ENCODE data around the gene GOLGA1.
A peak's percentile ranks its signal among the peaks of the same experiment; 100 is the strongest.
"Not testable (repeated sequence)": the region's sequence is repeated elsewhere in the genome, so short reads cannot be mapped to it uniquely, and the experiment has no call there.

The GOLGA1 gene, protein sequence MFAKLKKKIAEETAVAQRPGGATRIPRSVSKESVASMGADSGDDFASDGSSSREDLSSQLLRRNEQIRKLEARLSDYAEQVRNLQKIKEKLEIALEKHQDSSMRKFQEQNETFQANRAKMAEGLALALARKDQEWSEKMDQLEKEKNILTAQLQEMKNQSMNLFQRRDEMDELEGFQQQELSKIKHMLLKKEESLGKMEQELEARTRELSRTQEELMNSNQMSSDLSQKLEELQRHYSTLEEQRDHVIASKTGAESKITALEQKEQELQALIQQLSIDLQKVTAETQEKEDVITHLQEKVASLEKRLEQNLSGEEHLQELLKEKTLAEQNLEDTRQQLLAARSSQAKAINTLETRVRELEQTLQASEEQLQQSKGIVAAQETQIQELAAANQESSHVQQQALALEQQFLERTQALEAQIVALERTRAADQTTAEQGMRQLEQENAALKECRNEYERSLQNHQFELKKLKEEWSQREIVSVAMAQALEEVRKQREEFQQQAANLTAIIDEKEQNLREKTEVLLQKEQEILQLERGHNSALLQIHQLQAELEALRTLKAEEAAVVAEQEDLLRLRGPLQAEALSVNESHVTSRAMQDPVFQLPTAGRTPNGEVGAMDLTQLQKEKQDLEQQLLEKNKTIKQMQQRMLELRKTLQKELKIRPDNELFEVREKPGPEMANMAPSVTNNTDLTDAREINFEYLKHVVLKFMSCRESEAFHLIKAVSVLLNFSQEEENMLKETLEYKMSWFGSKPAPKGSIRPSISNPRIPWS

DNA sequence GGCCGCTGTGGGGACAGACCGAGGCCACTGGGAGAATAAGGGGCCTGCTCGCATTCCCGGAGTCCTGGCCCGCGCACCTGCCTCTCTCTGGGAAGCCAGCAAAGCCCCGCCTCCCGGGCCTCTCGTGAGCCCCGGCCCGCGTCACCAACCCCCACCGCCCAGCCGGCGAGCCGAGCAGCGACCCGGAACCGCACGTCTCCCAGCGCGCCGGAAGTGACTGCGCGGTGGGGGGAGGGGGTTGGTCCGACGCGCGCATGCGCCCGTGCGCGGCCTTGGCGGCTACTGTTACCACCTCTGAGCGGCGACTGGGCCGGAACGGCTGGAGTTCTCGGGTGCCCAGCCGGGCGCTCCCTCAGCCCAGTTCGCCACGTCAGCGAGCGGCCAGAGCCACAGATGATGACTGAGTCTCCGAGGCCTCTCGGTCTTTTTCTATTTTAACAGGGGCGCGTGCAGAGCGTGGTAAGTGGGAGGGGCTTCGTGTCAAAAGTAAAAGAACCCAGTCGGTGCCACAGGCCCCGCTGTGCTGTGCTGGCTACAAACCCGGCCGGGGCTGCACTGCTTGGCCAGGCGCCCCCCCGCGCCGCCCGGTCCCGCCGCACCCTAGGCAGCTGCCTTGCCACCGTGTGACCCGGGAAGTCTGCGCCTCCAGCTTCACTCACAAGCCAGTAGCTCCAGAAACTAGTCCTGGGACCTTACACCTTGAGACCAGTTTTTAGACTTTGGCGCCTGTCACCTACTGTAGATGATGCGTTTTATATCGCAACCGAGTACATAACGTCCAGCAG is at the start of gene GOLGA1:
GOLGA1 (minus strand) TSS at position 190 of the 785 bp plus-strand sequence. CDS start 2,372 bp downstream, outside the sequence.
- peak; percentile 97 for DNase-seq (ENCODE audit: low spot score)

DNA sequence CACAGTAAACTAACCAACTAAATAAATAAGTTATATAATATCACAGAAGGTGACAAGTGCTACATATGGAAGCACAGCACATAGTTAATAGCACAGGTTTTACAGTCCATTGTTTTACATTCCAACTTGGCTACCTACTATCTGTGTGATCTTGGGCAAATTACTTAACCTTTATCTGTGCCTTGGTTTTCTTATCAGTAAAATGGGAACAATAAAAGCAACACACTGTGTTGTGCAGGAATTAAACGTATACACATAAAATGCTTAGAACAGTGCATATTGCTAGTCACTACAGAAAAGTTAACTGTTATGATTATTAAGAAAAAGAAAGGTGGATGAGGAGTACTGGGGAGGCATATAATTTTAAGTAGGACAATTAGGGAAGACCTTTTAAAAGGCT is 42.8 kb upstream of the GOLGA1 start:
- no peak for DNase-seq (ENCODE audit: low spot score)

DNA sequence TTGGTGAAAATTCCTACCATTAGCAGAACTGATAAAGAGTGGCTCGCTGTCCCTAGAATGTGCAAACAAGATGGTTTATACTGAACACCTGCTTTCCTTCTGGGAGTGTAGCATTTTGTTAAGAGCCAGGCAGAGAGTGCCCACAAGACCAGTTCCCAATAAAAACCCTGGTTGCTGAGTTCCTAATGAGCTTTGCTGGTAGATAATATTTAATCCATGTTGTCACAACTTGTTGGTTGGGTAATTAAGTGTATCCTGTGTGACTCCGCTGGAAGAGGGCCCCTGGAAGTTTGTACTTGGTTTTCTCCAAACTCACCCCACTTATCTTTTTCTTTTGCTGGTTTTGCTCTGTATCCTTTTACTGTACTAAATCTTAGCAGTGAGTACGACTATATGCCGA is 39.5 kb upstream of the GOLGA1 start:
- DNase-seq (ENCODE audit: low spot score): no peak

DNA sequence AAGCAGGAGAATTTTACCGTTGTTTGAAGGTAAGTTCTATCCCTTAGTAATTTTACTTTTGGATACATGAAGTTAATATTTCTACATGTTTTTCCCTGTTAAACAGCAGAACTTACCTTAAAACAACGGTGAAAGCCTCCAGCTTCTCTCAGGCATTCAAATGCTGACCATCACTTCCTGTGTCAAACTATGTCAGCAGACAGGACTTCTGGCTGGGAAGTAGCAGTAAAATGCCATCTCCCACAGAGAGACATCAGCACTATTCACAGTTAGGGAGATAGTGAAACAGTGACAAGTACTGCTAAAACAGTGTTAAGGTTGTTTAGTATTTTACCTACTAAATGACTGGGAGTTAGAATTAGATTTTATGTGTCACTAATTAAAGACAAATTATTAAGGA is 34.2 kb upstream of the GOLGA1 start:
- DNase-seq (ENCODE audit: low spot score): no peak

DNA sequence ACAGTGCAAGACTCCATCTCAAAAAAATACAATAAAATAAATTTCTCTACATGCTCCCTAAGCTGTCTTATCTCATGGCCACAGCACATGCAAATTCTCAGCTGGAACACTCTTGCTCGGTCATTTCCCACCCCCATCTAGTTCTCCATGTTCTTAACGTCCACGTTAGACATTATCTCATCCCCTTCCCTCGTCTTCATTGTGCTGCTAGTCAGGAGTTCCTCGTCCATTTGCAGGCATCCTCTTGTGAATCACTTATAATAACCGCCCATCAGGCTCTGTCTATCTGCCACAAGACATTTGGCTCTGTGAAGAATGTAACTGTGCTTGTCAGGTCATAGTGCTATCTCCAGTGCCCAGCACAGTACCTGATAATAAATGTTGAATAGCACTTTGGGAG is 32.9 kb upstream of the GOLGA1 start:
- DNase-seq (ENCODE audit: low spot score): no peak

DNA sequence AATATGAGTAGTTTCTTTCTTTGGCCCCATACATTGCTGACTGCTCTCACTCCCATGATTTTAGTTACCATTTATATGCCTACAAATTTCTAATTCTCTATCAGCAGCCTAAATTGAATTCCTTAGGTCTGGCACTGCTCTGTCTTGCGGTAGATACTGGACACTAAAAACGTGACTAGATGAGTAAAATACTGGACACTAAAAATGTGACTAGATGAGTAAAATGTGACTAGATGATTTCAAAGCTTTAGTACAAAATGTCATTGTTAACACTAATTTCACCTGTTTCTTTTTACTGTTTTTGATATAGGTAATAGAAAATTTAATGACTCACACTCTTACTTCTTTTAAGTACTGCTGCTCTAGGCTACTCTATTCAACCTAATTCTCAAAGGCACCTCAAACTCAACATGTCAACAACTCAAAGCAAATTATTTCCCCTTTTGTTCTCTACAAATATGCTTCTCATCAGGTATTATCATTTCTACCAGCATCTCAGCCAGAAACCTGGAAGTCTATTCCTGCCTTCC is 31.4 kb upstream of the GOLGA1 start:
- DNase-seq (ENCODE audit: low spot score): no peak

DNA sequence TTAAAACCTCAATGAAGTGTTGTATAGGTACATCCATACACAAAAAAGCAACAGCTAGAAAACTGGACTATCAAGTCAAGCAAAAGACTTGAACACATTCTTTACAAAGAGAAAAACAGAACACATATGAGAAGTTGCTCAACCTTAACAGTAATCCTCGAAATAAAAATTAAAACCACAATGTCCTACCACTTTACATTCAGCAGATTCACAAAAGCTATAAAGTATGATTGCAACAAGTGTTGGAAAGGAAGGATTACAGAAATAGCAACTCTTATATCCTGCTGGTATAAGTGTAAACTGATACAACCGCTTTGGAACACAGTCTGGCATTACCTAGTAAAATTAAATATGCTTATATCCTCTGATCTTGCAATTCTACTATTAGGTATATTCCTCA is 28.5 kb upstream of the GOLGA1 start:
- DNase-seq (ENCODE audit: low spot score): no peak

DNA sequence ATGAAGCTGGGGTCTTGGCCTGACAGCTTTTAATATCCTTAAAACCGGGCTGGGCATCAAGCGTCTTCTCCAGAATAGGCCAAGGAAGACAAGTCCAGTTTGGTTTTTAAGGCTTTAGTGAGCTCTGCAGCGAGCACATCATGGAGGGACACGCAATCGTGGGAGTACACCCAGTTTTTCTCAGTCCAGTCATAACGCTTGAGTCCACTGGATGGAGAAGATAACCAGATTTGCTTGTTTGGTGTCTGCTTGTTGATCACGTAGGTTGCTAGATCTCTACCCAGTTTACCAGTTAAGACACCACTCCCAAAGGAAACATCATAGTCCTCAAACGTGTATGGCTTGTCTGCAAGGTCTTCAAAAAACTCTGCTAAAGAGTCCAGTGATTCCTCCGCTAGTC is 27.4 kb upstream of the GOLGA1 start:
- DNase-seq (ENCODE audit: low spot score): no peak

DNA sequence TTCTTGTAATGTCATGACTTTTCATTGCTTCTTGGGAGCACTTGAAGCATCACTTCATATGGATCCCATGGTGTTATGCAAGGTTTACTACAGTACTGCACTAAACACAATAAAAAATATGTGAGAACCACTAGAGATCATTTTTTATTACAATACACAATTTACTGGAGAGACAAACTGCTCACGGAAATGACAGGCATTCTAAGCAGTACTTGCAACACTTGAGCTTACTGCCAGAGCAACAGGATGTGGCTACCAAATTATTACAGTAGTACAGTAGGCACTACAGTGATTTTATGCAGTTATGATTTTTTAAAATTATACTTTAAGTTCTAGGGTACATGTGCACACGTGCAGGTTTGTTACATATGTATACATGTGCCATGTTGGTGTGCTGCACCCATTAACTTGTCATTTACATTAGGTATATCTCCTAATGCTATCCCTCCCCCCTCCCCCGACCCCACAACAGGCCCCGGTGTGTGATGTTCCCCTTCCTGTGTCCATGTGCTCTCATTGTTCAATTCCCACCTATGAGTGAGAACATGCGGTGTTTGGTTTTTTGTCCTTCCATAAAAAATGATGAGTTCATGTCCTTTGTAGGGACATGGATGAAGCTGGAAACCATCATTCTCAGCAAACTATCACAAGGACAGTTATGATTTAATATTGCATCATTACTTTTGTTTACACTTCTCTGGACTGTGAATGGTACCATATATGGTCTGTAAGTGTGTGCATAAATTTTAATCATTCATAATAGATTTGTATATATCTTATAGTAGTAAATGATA is 25.1 kb upstream of the GOLGA1 start:
- not testable (repeated sequence) for DNase-seq (ENCODE audit: low spot score)

DNA sequence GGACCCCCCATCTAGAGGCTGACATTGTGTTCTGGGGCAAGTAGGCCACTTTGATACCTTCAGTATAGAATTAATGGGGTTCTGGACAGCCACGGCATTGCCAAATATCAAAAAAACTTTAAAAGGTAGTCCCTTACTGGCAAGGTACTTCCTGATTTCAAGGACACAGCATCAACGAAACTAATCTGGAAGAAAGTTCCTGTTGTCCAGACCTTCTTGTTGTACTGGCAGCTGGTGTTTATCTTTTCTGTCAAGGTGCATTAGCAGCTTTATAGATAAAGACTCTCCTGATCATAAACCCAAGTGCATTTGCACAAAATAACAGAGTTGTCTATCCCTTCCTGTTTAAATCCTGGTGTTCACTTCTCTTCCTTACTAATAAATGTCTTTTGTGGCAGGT is 23.7 kb upstream of the GOLGA1 start:
- DNase-seq (ENCODE audit: low spot score): no peak

DNA sequence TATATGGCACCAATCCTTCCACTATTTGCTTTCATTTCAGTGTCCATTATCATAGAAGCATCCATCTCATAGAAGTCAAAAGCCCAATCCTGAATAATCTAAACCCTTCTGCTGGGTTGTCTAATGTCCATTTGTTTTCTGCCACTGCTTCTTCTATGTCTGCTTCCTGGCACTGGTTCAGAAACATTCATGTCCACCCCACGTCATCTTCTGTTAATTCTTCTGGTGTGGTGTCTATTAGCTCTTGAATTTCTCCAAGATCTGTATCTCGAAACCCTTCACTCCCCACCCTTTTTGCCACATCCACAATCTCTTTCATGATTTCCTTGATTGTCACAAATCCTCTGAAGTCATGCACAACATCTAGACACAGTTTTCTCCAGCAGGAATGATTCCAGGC is 23.2 kb upstream of the GOLGA1 start:
- no peak for DNase-seq (ENCODE audit: low spot score)

DNA sequence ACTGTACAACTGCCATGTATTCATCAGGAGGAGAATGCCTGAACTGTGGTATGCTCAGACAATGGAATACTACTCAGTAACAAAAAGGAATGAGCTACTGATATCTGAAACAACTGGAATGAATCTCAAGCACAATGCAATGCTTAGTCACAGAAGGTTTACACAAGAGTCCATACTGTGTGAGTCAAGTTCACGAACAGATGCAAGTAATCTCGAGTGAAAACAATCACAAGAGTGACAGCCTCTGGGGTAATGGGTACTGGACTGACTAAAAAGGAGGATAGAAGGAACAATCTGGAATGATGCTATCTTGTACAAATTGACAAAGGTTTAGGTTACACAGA is 19.5 kb upstream of the GOLGA1 start:
- no peak for DNase-seq (ENCODE audit: low spot score)

DNA sequence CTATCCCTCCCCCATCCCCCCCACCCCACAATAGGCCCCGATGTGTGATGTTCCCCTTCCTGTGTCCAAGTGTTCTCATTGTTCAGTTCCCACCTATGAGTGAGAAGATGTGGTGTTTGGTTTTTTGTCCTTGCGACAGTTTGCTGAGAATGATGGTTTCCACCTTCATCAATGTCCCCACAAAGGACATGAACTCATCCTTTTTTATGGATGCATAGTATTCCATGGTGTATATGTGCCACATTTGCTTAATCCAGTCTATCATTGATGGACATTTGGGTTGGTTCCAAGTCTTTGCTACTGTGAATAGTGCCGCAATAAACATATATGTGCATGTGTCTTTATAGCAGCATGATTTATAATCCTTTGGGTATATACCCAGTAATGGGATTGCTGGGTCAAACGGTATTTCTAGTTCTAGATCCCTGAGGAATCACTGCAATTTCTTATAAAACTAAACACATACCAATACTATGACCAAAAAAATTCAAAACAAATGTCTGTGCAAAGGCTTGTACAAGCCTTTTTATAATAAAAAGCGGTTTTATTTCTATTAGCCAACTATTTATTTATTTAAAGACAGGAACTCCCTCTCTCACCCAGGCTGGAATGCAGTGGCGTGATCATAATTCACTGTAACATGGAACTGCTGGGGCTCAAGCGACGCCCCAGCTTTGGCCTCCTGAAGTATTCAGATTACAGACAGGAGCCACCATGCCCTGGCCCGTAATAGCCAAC is 19.0 kb upstream of the GOLGA1 start:
- DNase-seq (ENCODE audit: low spot score): not testable (repeated sequence)

DNA sequence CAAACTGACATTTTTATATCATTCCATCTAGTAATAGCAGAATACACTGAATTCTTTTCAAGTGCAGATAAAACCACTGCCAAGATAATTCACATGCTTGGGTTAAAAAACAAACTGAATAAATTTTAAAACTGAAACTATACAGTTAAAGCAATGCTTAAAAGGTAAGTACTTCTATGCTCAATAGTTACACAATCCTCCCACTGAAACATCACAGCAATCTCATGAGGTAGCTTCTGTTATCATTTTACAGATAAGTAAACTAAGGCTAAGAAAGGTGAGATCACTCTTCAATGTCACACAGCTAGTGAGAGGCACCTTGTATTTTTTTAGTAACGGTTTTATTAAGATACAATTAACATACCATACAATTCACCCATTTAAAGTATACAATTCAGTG is 13.4 kb upstream of the GOLGA1 start:
- no peak for DNase-seq (ENCODE audit: low spot score)

DNA sequence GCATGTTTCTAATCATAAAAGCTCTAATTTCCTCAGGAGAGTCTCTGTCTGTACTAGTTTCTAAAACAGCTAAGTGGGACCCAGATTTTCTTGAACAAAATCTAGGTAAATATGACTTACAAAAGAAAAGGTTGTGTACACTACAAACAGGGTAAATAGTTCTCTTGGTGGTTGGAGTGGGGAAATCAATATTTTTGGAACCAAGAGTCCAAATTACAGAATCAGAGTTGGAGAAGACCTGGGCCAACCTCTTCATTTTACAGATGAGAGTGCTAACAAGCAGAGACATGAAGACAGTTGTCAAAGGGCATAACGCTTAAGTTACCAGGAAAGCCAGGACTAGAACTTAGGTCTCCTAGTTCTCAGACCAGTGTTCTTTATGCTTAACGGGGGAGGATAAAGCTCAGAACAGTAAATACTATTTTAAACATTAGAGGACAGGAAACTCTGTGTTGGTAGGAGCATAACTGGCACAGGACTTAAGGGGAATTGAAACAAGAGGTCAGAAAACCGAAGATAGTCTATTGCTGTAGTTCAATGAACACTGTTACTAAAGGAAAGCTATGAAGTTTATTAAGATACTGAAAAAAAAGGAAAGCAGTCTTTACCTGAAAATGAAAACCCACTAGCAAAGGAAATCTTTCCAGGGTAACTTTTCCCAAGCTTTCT is 9.3 kb upstream of the GOLGA1 start:
- no peak for DNase-seq (ENCODE audit: low spot score)

DNA sequence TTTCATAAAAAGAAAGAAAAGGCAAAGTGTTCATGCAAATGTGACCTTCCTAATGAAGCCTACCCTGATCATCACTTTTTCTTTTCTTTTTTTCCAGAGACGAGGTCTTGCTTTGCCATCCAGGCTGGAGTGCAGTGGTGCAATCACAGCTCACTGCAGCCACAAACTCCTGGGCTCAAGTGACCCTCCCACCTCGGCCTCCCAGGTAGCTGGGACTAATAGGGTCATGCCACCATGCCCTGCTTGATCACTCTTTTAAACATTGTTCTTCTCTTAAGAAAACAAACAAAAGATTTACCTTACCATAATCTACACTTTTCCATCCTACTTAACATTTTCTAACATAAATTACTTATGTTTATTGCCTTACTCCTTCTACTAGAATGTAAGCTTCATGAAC is 8.5 kb upstream of the GOLGA1 start:
- no peak for DNase-seq (ENCODE audit: low spot score)

DNA sequence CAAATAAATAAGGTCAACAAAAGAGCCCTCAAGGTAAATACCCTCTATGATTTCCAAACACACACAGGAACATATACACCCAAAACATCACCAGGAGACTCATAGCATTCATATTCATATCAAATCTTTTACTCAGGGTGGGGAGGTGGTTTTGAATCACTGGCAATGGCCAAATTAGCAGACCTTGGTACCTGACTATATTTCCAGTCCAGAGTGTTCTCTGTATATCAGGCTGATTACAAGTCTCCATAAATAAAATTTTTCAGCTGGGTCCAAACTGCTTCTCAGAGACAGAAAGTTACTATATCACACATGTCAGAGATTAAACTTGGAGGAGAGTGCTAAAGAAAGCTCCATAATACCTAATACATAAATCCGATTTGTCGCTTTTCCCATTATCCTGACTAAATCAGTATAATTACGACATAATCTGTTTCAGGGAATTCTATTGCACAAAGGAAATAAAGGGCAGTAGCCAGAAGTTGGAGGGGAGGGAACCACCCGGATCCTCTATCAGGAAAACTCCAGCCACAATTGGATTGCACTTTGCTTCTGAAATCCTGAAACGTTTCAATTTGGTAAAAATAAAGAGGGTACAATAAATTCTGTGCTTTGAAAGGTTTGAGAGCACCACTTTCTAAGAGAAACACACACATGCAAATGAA is 7.0 kb upstream of the GOLGA1 start:
- no peak for DNase-seq (ENCODE audit: low spot score)

DNA sequence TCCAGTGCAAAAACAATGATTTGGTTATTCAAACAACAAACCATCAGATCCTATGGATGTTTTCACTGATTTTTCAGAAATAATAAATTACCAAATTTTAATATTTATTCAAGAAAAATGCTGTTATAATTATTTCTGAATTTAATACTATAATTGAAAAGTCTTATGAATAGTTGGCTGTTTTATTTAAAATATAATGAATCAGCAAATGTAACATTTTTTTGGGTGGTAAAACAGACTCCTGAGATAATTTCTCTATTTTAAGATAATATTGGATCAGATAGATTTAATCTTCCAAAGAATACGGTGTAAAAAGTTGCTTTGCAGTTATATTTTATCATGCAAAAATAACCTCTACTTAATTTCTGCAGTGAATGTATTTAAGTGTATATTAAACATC is 5.3 kb upstream of the GOLGA1 start:
- no peak for DNase-seq (ENCODE audit: low spot score)

DNA sequence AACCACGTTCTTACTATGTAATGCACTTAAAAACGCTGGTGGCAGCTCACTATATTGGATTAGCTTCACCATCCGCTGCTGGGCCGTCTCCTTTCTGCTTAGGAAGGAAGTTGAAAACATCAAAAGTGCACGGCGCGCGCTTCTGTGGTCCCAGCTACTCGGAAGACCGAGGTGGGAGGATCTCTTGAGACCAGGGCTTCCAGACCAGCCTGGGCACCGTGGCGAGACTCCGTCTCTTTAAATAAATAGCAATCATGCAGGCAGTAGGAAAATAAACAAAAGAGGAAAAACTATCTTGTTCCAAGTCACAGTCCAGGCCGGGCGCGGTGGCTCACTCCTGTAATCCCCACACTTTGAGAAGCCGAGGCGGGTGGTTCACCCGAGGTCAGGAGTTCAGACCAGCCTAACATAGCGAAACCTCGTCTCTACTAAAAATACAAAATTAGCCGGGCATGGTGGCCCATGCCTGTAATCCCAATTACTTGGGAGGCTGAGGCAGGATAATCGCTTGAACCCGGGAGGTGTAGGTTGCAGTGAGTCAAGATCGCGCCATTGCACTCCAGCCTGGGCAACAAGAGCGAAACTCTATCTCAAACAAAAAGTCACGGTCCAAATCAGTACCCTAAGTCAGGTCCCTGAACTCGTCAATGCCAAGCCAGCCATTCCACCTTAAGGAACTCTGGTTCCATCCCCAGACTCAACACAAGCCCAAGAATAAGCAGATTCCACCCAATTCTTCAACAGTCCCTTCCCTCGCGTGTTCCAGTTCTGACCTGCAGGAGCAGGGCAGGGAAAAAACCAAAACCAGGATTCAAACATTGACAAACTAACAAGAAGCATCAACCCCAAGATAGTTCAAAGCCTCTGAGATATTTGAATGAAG is 1.0 kb upstream of the GOLGA1 start:
- no peak for DNase-seq (ENCODE audit: low spot score)
